Transverse colon (tissue), 4 donors: ENCODE results near the gene HPSE2. TPM values are rescaled to one million over a fixed set of nuclear protein-coding genes. Genes with fewer than 3 reads are reported as not detected.

ENCODE experiments used
- DNase-seq: peaks from one replicate; pipeline ENCODE4 v3.0.0-alpha.2; 2019
- H3K27ac ChIP-seq, 4 donors: fragments of 200-600 bp; sonication (generic); 2 replicates each; pipeline ENCODE4 v1.5.1; 2016 to 2018; ENCODE audit warnings: inconsistent platforms in 4 of 4
- H3K27me3 ChIP-seq: fragments of 200-600 bp; sonication (generic); 2 replicates; pipeline ENCODE4 v1.5.1; 2017; ENCODE audit warnings: inconsistent platforms
- H3K36me3 ChIP-seq, 4 donors: fragments of 200-600 bp; sonication (generic); 2 replicates each; pipeline ENCODE4 v1.5.1; 2017 to 2019; ENCODE audit warnings: inconsistent platforms in 4 of 4
- H3K4me1 ChIP-seq, 4 donors: fragments of 200-600 bp; sonication (generic); 2 replicates each; pipeline ENCODE4 v1.5.1; 2017 to 2020; ENCODE audit warnings: inconsistent platforms in 4 of 4
- H3K4me3 ChIP-seq, 4 donors: fragments of 200-600 bp; sonication (generic); 1 replicate in 1 of 4; 2 replicates in 3 of 4; pipeline versions ENCODE4 v1.5.1 to v1.6.1; 2017 to 2019; ENCODE audit warnings: inconsistent platforms in 4 of 4
- H3K9me3 ChIP-seq, 2 donors: fragments of 200-600 bp; sonication (generic); 2 replicates each; pipeline ENCODE4 v1.5.1; 2017 to 2019; ENCODE audit warnings: inconsistent platforms in 2 of 2
- EP300 ChIP-seq: sonication (generic); formaldehyde crosslinking; IDR thresholded peaks from one replicate; pipeline ENCODE4 v1.6.1; 2017; ENCODE audit warnings: antibody characterized with exemption, low read depth
- POLR2A ChIP-seq: fragments of 450-650 bp; IDR thresholded peaks from one replicate; pipeline ENCODE4 v1.6.1; 2016; ENCODE audit warnings: antibody characterized with exemption, mild to moderate bottlenecking, moderate library complexity
- POLR2AphosphoS5 ChIP-seq, 3 donors: sonication (generic); formaldehyde crosslinking; IDR thresholded peaks; one replicate each; pipeline ENCODE4 v1.6.1; 2016; ENCODE audit warnings: antibody characterized with exemption in 3 of 3
- WGBS, 2 donors: methylation state at CpG; one replicate each; pipeline ENCODE4 v1.1.5; 2018; ENCODE audit warnings: low coverage in 1 of 2; 5-methylcytosine and 5-hydroxymethylcytosine counted together
- in situ Hi-C, 4 donors: fragments of 200-750 bp; cut with MboI; loops; one replicate each; pipeline versions ENCODE4 v1.15.0 to v1.15.1; 2017; ENCODE audit warnings: low sequenced_read_pairs in 3 of 4, low pct_ligation_motif_present in 1 of 4, low pct_unique_long_range_greater_than_20kb in 1 of 4
- intact Hi-C: fragments of 100-400 bp; cut with DNase I; formaldehyde crosslinking; loops from one replicate; pipeline ENCODE4 v1.15.1; 2023; ENCODE audit warnings: low total_unique reads
- small RNA-seq, 4 donors: library from RNA; depleted of rRNA; stranded (forward); fragments of <200 nt; gene quantifications; one replicate each; pipeline ENCODE3, GENCODE V24; 2016
- total RNA-seq, 4 donors: library from RNA; depleted of rRNA; stranded (reverse); fragments of >200 nt; gene quantifications; one replicate each; pipeline ENCODE4 v1.1.0, GENCODE V29; 2016
- TF ChIP-seq, protein P1 (sequence below), 5 experiments: fragments of 200-600 bp in 3 of 5; fragments of 450-650 bp in 2 of 5; sonication (generic) in 3 of 5; IDR thresholded peaks; 1 replicate in 2 of 5; 2 replicates in 3 of 5; pipeline ENCODE4 v1.5.1; 2016 to 2017; ENCODE audit warnings: antibody characterized with exemption in 5 of 5, inconsistent platforms in 3 of 5, mild to moderate bottlenecking in 2 of 5, moderate library complexity in 1 of 5

HPSE2 gene
- total RNA-seq, 4 donors from 2014 or later, result 2.2 to 3.0 TPM; not detected in 2

GRCh38 chr10:98410135-98410743 is 825.4 kb downstream of the HPSE2 start:
- H3K4me1 ChIP-seq, result peaks cover 8 to 18% (median 11%) of the 10 kb centered on the region in 4 donors
- H3K27ac ChIP-seq, result no peak overlapping the region
- no peak for DNase-seq
- H3K4me3 ChIP-seq, result no peak overlapping the region
- intact Hi-C loops (no loop called here), in situ Hi-C loops (no loop called here)
- no peaks in the 10 kb centered on the region for H3K9me3 ChIP-seq
- no peaks in the 10 kb centered on the region for H3K36me3 ChIP-seq
- no peaks in the 10 kb centered on the region for H3K27me3 ChIP-seq
- WGBS, 2 donors, result 91 to 95% methylated on average over 3 to 4 of the region's 4 CpGs
- no peak for TF ChIP-seq POLR2AphosphoS5 (IDR thresholded peaks at IDR 0.05)
- TF ChIP-seq EP300, result no peak
- TF ChIP-seq, protein P1, sequence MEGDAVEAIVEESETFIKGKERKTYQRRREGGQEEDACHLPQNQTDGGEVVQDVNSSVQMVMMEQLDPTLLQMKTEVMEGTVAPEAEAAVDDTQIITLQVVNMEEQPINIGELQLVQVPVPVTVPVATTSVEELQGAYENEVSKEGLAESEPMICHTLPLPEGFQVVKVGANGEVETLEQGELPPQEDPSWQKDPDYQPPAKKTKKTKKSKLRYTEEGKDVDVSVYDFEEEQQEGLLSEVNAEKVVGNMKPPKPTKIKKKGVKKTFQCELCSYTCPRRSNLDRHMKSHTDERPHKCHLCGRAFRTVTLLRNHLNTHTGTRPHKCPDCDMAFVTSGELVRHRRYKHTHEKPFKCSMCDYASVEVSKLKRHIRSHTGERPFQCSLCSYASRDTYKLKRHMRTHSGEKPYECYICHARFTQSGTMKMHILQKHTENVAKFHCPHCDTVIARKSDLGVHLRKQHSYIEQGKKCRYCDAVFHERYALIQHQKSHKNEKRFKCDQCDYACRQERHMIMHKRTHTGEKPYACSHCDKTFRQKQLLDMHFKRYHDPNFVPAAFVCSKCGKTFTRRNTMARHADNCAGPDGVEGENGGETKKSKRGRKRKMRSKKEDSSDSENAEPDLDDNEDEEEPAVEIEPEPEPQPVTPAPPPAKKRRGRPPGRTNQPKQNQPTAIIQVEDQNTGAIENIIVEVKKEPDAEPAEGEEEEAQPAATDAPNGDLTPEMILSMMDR (IDR thresholded peaks at IDR 0.05), result no peak
- no peak for TF ChIP-seq POLR2A

DNA sequence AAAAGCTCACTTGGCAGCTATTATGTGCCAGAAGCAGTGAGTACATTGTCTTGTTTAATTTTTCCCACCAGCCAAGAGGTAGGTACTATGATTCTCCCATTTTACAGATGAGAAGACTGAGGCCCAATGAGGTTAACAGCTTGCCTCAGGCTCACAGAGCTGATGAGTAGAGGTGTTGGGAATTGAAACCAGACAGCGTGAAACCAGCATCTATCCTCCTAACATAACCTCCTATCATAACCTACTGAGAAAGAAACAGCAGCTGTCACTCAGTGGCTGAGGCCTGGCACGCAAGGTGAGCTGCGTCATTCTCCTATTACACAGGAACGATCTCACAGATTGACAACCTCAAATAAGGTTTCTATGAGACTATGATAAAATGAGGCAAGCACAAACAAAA is 826.9 kb downstream of the HPSE2 start:
- Histone ChIP-seq H3K27me3 (no peaks in the 10 kb centered on the region), H3K4me1 (peaks cover 0 to 20% (median 14%) of the 10 kb centered on the region in 4 donors), H3K4me3 (no peak overlapping the region), H3K36me3 (no peaks in the 10 kb centered on the region), H3K9me3 (no peaks in the 10 kb centered on the region), H3K27ac (no peak overlapping the region)
- intact Hi-C loops, result no loop called here
- no peak for DNase-seq
- in situ Hi-C loops, result no loop called here
- no peak for TF ChIP-seq EP300
- TF ChIP-seq POLR2AphosphoS5 (IDR thresholded peaks at IDR 0.05), result no peak
- TF ChIP-seq POLR2A, result no peak
- TF ChIP-seq, protein P1 (IDR thresholded peaks at IDR 0.05), result no peak
- 93% methylated on average over 4 of the region's 4 CpGs; no CpG with 5 or more reads in 1 of the 2 donors for WGBS, 2 donors

DNA sequence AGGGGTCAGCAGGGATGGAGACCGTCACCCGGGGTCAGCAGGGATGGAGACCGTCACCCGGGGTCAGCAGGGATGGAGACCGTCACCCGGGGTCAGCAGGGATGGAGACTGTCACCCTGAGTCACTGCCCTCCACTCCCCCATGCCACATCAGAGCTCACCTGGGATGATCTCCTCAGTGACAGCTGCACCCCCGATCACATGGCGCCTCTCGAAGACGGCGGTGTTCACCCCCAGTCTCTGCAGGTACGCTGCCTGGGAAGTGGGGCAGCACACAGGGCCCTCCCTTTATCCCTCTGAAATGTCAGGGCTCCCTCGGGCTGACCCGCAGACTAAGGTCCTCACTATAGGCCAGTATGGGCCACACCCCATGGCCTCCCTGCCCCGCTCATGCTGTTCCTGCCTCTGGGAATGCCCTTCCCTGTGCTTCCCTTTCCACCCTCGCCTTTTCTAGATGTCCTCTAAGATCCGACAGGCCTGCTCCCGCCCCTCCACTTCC is 827.9 kb downstream of the HPSE2 start:
- H3K36me3 ChIP-seq, result no peaks in the 10 kb centered on the region
- H3K27ac ChIP-seq, result no peak overlapping the region
- H3K27me3 ChIP-seq, result no peaks in the 10 kb centered on the region
- DNase-seq, result no peak
- TF ChIP-seq POLR2AphosphoS5 (IDR thresholded peaks at IDR 0.05) (no peak), EP300 (no peak), POLR2A (no peak)
- TF ChIP-seq, protein P1 (IDR thresholded peaks at IDR 0.05), result no peak
- H3K4me3 ChIP-seq, result no peak overlapping the region
- 89 to 100% methylated on average over 9 to 18 of the region's 18 CpGs for WGBS, 2 donors
- in situ Hi-C loops (no loop called here), intact Hi-C loops (no loop called here)
- no peaks in the 10 kb centered on the region for H3K9me3 ChIP-seq
- peaks cover 4 to 23% (median 18%) of the 10 kb centered on the region in 4 donors for H3K4me1 ChIP-seq

Small RNAs within 50 kb of the gene (small RNA-seq; reads per million reads assigned to genes)
- 0 to 0.42 (median 0.06) reads per million in 4 donors for gene MIR4685
- 0.14 to 1.2 (median 0.54) reads per million in 4 donors for gene MIR6507

Other genes with a start within 250 kb of the HPSE2 start
- gene CNNM1, start 93.5 kb upstream of the HPSE2 start, total RNA-seq, result under 1 TPM in 2 of 4 donors, not detected in 2; 0.41 to 0.64 TPM
- 10 to 100 TPM; 54.5 to 94.3 (median 82.3) TPM for gene GOT1, start 194.8 kb upstream of the HPSE2 start, total RNA-seq